Brain microvascular endothelial cell (primary cell): Measurements from ENCODE around the gene HOXB13.

ENCODE experiments used
- DNase-seq: peaks from one replicate; pipeline ENCODE4 v3.0.0-alpha.2; 2020
- H3K27ac ChIP-seq: fragments of 250-450 bp; sonication (Bioruptor Pico); 2 replicates; pipeline ENCODE4 v1.5.1; 2020; ENCODE audit warnings: mild to moderate bottlenecking, moderate library complexity
- H3K27me3 ChIP-seq: fragments of 250-450 bp; sonication (Bioruptor Pico); replicated peaks from 2 replicates; pipeline ENCODE4 v1.5.1; 2020; ENCODE audit warnings: mild to moderate bottlenecking
- H3K36me3 ChIP-seq: fragments of 250-450 bp; sonication (Bioruptor Pico); replicated peaks from 2 replicates; pipeline ENCODE4 v1.5.1; 2020; ENCODE audit warnings: mild to moderate bottlenecking
- H3K4me3 ChIP-seq: 2 replicates; pipeline ENCODE4 v1.5.1; 2011; ENCODE audit warnings: low read depth, mild to moderate bottlenecking, control low read depth, low read length, moderate library complexity
- CTCF ChIP-seq: IDR thresholded peaks from 2 replicates; pipeline ENCODE4 v1.5.1; 2011; ENCODE audit warnings: low read depth, mild to moderate bottlenecking, moderate library complexity, low read length, control low read depth, inconsistent platforms; ENCODE audit errors: missing control alignments
- in situ Hi-C: cut with HindIII; loops from 2 replicates; pipeline ENCODE4 v1.10.0; 2017; ENCODE audit warnings: low sequenced_read_pairs, low pct_ligation_motif_present

HOXB13 gene

GRCh38 chr17:48725288-48726064, 3.1 kb downstream of the HOXB13 start:
- Histone ChIP-seq H3K27ac (no peak overlapping the region), H3K36me3 (no peaks in the 10 kb centered on the region), H3K4me3 (no peak overlapping the region), H3K27me3 (peaks cover 100% of the 10 kb centered on the region)
- DNase-seq = no peak
- in situ Hi-C loops = no loop called here
- TF ChIP-seq CTCF = no peak

GRCh38 chr17:48725004-48725287, 3.6 kb downstream of the HOXB13 start:
- no peak overlapping the region for H3K27ac ChIP-seq
- H3K27me3 ChIP-seq = peaks cover 100% of the 10 kb centered on the region
- TF ChIP-seq CTCF = no peak
- no peak overlapping the region for H3K4me3 ChIP-seq
- H3K36me3 ChIP-seq = no peaks in the 10 kb centered on the region
- DNase-seq = no peak
- in situ Hi-C loops = no loop called here

- DNase-seq = peak; percentile 70
- H3K27me3 ChIP-seq = peaks cover 100% of the 10 kb centered on the region
- H3K27ac ChIP-seq = no peak overlapping the region
- in situ Hi-C loops = no loop called here
- peak; percentile 82 for TF ChIP-seq CTCF
- no peak overlapping the region for H3K4me3 ChIP-seq
- H3K36me3 ChIP-seq = no peaks in the 10 kb centered on the region
Measured at GRCh38 chr17:48724251-48725003, 4.1 kb downstream of the HOXB13 start.

GRCh38 chr17:48723423-48724250, 4.9 kb downstream of the HOXB13 start:
- Histone ChIP-seq H3K27ac (no peak overlapping the region), H3K4me3 (no peak overlapping the region)
- in situ Hi-C loops = no loop called here

DNA sequence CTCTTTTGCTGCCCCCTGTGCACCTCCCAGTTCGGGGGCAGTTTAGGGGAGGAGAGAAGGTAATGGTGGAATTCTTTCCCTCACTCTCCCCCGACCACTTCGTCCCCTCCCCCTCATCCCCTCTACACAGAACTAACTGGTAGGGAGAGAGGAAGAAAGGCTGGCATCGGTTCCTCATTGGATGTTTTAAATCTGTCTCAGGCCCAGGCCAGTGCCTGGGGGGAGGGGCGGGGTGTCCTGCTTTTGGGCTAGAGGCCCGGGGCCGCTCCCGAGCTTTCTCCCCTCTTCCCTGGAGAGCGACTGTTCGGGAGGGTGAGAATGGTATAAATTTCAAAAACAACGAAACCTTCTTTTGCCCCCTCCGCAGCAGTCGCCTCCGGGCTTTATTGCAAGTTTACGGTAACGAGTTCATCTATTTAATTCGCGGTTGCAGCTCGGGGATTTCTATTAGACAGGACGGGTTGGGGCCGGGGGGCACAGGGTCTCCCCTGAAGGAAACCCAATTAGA, 5.6 kb downstream of the HOXB13 start, which contains the start of gene PRAC2:
TSS of gene PRAC2 (plus strand) at position 271 of the 508 bp plus-strand sequence. CDS start 1,226 bp downstream, outside the sequence.
- Histone ChIP-seq H3K36me3 (no peaks in the 10 kb centered on the region), H3K27ac (no peak within 1 kb of the TSS), H3K27me3 (peaks cover 99% of the 10 kb centered on the region), H3K4me3 (no peak within 1 kb of the TSS)
- TF ChIP-seq CTCF = no peak
- DNase-seq = no peak
- in situ Hi-C loops = no loop called here

More at GRCh38 chr17:48723423-48724250, 4.9 kb downstream of the HOXB13 start:
- DNase-seq = no peak
- Histone ChIP-seq H3K27me3 (peaks cover 100% of the 10 kb centered on the region), H3K36me3 (no peaks in the 10 kb centered on the region)
- TF ChIP-seq CTCF = no peak
